ENCODE measurements around the gene MMP15. TPM values are rescaled to one million over a fixed set of nuclear protein-coding genes. Genes with fewer than 3 reads are reported as not detected.

Gene MMP15
- total and polyA plus RNA-seq, 4 donors = 7.0 to 38.8 (median 21.4) TPM

DNA sequence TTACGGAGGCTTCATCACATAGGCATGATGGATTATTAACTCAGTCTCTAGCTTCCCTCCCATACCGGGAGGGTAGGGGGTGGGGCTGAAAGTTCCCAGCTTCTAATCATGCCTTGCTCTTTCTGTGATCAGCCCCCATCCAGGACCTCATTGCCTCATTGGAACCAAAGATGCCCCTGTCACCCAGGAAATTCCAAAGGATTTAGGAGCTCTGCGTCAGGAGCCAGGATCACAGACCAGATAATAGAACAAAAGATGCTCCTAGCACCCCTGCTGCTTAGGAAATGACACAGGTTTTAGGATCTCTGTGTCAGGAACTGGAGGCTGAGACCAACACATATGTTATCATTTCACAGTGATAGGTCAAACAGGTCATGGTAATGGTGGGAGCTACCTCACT, 14.7 kb upstream of the MMP15 start:
- 79% methylated on average over 3 of the region's 3 CpGs for WGBS
- H3K9ac ChIP-seq (ENCODE audit: low read depth in 1 of 2, low read length in 2 of 2) = no peak overlapping the region
- H3K36me3 ChIP-seq (ENCODE audit: control insufficient read depth in 4 of 4, insufficient read depth in 3 of 4, low read depth in 1 of 4, low read length in 3 of 4) = peaks cover 5 to 32% (median 20%) of the 10 kb centered on the region in 4 donors
- no peaks in the 10 kb centered on the region for H3K27me3 ChIP-seq (ENCODE audit: control insufficient read depth in 4 of 4, insufficient read depth in 4 of 4, low read length in 3 of 4)
- no peak for DNase-seq (ENCODE audit: low spot score)
- no peak overlapping the region for H3K27ac ChIP-seq (ENCODE audit: low read depth in 1 of 2, low read length in 2 of 2)
- H3K4me1 ChIP-seq (ENCODE audit: control insufficient read depth in 4 of 4, insufficient read depth in 4 of 4, low read length in 3 of 4) = no peaks in the 10 kb centered on the region
- no peak overlapping the region for H3K4me3 ChIP-seq (ENCODE audit: low read depth in 1 of 3, low read length in 3 of 3)
- TF ChIP-seq HNF4A (conservative IDR thresholded peaks at IDR 0.05) = no peak
- TF ChIP-seq TAF1 (conservative IDR thresholded peaks at IDR 0.05) = no peak
- TF ChIP-seq GABPA (IDR thresholded peaks at IDR 0.05 in 1 of 2, conservative IDR thresholded peaks at IDR 0.05 in 1 of 2) = no peak
- TF ChIP-seq, protein P1, sequence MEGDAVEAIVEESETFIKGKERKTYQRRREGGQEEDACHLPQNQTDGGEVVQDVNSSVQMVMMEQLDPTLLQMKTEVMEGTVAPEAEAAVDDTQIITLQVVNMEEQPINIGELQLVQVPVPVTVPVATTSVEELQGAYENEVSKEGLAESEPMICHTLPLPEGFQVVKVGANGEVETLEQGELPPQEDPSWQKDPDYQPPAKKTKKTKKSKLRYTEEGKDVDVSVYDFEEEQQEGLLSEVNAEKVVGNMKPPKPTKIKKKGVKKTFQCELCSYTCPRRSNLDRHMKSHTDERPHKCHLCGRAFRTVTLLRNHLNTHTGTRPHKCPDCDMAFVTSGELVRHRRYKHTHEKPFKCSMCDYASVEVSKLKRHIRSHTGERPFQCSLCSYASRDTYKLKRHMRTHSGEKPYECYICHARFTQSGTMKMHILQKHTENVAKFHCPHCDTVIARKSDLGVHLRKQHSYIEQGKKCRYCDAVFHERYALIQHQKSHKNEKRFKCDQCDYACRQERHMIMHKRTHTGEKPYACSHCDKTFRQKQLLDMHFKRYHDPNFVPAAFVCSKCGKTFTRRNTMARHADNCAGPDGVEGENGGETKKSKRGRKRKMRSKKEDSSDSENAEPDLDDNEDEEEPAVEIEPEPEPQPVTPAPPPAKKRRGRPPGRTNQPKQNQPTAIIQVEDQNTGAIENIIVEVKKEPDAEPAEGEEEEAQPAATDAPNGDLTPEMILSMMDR (IDR thresholded peaks at IDR 0.05; ENCODE audit: low read depth, low read length, missing input control) = no peak
- no peaks in the 10 kb centered on the region for H3K9me3 ChIP-seq (ENCODE audit: control insufficient read depth in 4 of 4, low read length in 3 of 4)

- no peak overlapping the region for H3K9ac ChIP-seq (ENCODE audit: low read depth in 1 of 2, low read length in 2 of 2)
- no peaks in the 10 kb centered on the region for H3K27me3 ChIP-seq (ENCODE audit: control insufficient read depth in 4 of 4, insufficient read depth in 4 of 4, low read length in 3 of 4)
- TF ChIP-seq EGR1 (IDR thresholded peaks at IDR 0.05; ENCODE audit: low read depth in 2 of 2) (no peak), TAF1 (conservative IDR thresholded peaks at IDR 0.05) (no peak), ATF3 (IDR thresholded peaks at IDR 0.05) (no peak), SP1 (IDR thresholded peaks at IDR 0.05) (no peak), YY1 (IDR thresholded peaks at IDR 0.05) (no peak), HNF4A (conservative IDR thresholded peaks at IDR 0.05) (no peak), ZBTB33 (IDR thresholded peaks at IDR 0.05) (no peak), FOXA2 (IDR thresholded peaks at IDR 0.05) (no peak), MAX (IDR thresholded peaks at IDR 0.05) (no peak), GABPA (IDR thresholded peaks at IDR 0.05 in 1 of 2, conservative IDR thresholded peaks at IDR 0.05 in 1 of 2) (no peak), NR2F2 (IDR thresholded peaks at IDR 0.05) (no peak), FOXA1 (IDR thresholded peaks at IDR 0.05) (no peak), HNF4G (IDR thresholded peaks at IDR 0.05) (no peak), RAD21 (IDR thresholded peaks at IDR 0.05) (no peak), RXRA (IDR thresholded peaks at IDR 0.05) (no peak)
- TF ChIP-seq, protein P1 (IDR thresholded peaks at IDR 0.05; ENCODE audit: low read depth, low read length, missing input control) = no peak
- TF ChIP-seq, protein P2, sequence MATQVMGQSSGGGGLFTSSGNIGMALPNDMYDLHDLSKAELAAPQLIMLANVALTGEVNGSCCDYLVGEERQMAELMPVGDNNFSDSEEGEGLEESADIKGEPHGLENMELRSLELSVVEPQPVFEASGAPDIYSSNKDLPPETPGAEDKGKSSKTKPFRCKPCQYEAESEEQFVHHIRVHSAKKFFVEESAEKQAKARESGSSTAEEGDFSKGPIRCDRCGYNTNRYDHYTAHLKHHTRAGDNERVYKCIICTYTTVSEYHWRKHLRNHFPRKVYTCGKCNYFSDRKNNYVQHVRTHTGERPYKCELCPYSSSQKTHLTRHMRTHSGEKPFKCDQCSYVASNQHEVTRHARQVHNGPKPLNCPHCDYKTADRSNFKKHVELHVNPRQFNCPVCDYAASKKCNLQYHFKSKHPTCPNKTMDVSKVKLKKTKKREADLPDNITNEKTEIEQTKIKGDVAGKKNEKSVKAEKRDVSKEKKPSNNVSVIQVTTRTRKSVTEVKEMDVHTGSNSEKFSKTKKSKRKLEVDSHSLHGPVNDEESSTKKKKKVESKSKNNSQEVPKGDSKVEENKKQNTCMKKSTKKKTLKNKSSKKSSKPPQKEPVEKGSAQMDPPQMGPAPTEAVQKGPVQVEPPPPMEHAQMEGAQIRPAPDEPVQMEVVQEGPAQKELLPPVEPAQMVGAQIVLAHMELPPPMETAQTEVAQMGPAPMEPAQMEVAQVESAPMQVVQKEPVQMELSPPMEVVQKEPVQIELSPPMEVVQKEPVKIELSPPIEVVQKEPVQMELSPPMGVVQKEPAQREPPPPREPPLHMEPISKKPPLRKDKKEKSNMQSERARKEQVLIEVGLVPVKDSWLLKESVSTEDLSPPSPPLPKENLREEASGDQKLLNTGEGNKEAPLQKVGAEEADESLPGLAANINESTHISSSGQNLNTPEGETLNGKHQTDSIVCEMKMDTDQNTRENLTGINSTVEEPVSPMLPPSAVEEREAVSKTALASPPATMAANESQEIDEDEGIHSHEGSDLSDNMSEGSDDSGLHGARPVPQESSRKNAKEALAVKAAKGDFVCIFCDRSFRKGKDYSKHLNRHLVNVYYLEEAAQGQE (IDR thresholded peaks at IDR 0.05) = no peak
- H3K27ac ChIP-seq (ENCODE audit: low read depth in 1 of 2, low read length in 2 of 2) = no peak overlapping the region
- no peak for DNase-seq (ENCODE audit: low spot score)
- no peaks in the 10 kb centered on the region for H3K4me1 ChIP-seq (ENCODE audit: control insufficient read depth in 4 of 4, insufficient read depth in 4 of 4, low read length in 3 of 4)
- peaks cover 5 to 32% (median 20%) of the 10 kb centered on the region in 4 donors for H3K36me3 ChIP-seq (ENCODE audit: control insufficient read depth in 4 of 4, insufficient read depth in 3 of 4, low read depth in 1 of 4, low read length in 3 of 4)
- no peak overlapping the region for H3K4me3 ChIP-seq (ENCODE audit: low read depth in 1 of 3, low read length in 3 of 3)
- 90% methylated on average over 3 of the region's 3 CpGs for WGBS
- no peaks in the 10 kb centered on the region for H3K9me3 ChIP-seq (ENCODE audit: control insufficient read depth in 4 of 4, low read length in 3 of 4)
Measured at GRCh38 chr16:58011652-58012051, 13.9 kb upstream of the MMP15 start.

All from liver (tissue), 9 donors.